GM23338 (cell line): ENCODE measurements around the gene TEX26. TPM values are rescaled to one million over a fixed set of nuclear protein-coding genes. Genes with fewer than 3 reads are reported as not detected.

ENCODE experiments used
- ATAC-seq: fragments of 200-7000 bp; cut with Tn5 transposase; 3 replicates; pipeline ENCODE4 v1.9.1; 2020
- DNase-seq: peaks from one replicate; pipeline ENCODE4 v3.0.0-alpha.2; 2015; ENCODE audit warnings: low spot score
- H2AFZ ChIP-seq: fragments of 200-600 bp; sonication (generic); 2 replicates; pipeline ENCODE4 v1.8.0; 2016; ENCODE audit warnings: antibody characterized with exemption, mild to moderate bottlenecking, moderate library complexity
- H3F3A ChIP-seq: fragments of 200-600 bp; sonication (generic); replicated peaks from 2 replicates; pipeline ENCODE4 v1.8.0; 2017; ENCODE audit warnings: antibody characterized with exemption, mixed run types, low read depth
- H3K27ac ChIP-seq: fragments of 200-600 bp; sonication (generic); 2 replicates; pipeline ENCODE4 v1.6.1; 2016; ENCODE audit warnings: low read depth
- H3K27me3 ChIP-seq: fragments of 200-600 bp; sonication (generic); 2 replicates; pipeline ENCODE4 v1.8.0; 2016; ENCODE audit warnings: mild to moderate bottlenecking, mixed run types, moderate library complexity; ENCODE audit not compliant: insufficient read depth
- H3K36me3 ChIP-seq: fragments of 200-600 bp; sonication (generic); 2 replicates; pipeline ENCODE4 v1.8.0; 2016; ENCODE audit warnings: mild to moderate bottlenecking; ENCODE audit not compliant: insufficient read depth
- H3K4me1 ChIP-seq: fragments of 200-600 bp; sonication (generic); 2 replicates; pipeline ENCODE4 v1.8.0; 2016; ENCODE audit warnings: mild to moderate bottlenecking, moderate library complexity; ENCODE audit not compliant: insufficient read depth
- H3K4me2 ChIP-seq: fragments of 200-600 bp; sonication (generic); 2 replicates; pipeline ENCODE4 v1.7.1; 2017; ENCODE audit warnings: mixed run types
- H3K4me3 ChIP-seq: fragments of 200-600 bp; sonication (generic); 2 replicates; pipeline ENCODE4 v1.6.1; 2016; ENCODE audit warnings: mixed run types
- H3K79me2 ChIP-seq: fragments of 200-600 bp; sonication (generic); replicated peaks from 2 replicates; pipeline ENCODE4 v1.8.0; 2017; ENCODE audit warnings: mild to moderate bottlenecking; ENCODE audit not compliant: insufficient read depth
- H3K9me2 ChIP-seq: fragments of 200-600 bp; sonication (generic); 2 replicates; pipeline ENCODE4 v1.8.0; 2017; ENCODE audit not compliant: insufficient read depth
- H4K20me1 ChIP-seq: fragments of 200-600 bp; sonication (generic); replicated peaks from 2 replicates; pipeline ENCODE4 v1.8.0; 2017; ENCODE audit warnings: mild to moderate bottlenecking; ENCODE audit not compliant: insufficient read depth
- H3K27ac Mint-ChIP-seq: 2 replicates; pipeline ENCODE4 v1.8.0; 2020; ENCODE audit warnings: inconsistent platforms, mild to moderate bottlenecking, moderate library complexity, mixed read lengths
- H3K27me3 Mint-ChIP-seq: 3 replicates; pipeline ENCODE4 v1.8.0; 2022; ENCODE audit warnings: low read depth, mild to moderate bottlenecking, moderate library complexity, mixed read lengths, inconsistent platforms; ENCODE audit not compliant: insufficient read depth, poor library complexity
- H3K36me3 Mint-ChIP-seq: 3 replicates; pipeline ENCODE4 v1.8.0; 2021; ENCODE audit warnings: low read depth, mild to moderate bottlenecking, inconsistent platforms, moderate library complexity, mixed read lengths
- H3K4me1 Mint-ChIP-seq: 3 replicates; pipeline ENCODE4 v1.8.0; 2020; ENCODE audit warnings: mild to moderate bottlenecking, inconsistent platforms, mixed read lengths
- H3K4me3 Mint-ChIP-seq: 3 replicates; pipeline ENCODE4 v1.8.0; 2021; ENCODE audit warnings: moderate library complexity, mild to moderate bottlenecking, inconsistent platforms, mixed read lengths
- H3K9me3 Mint-ChIP-seq: 3 replicates; pipeline ENCODE4 v1.8.0; 2020; ENCODE audit warnings: moderate library complexity, mild to moderate bottlenecking, inconsistent platforms, mixed read lengths
- CTCF ChIP-seq, 2 experiments: fragments of 200-600 bp in 1 of 2; sonication (generic) in 1 of 2; conservative IDR thresholded peaks; 2 replicates each; pipeline versions ENCODE4 v1.5.1 to v1.6.1; 2016 to 2017; ENCODE audit warnings: antibody characterized with exemption in 2 of 2, low read depth in 2 of 2, mild to moderate bottlenecking in 2 of 2, moderate library complexity in 1 of 2
- ETS1 ChIP-seq: IDR thresholded peaks from 2 replicates; pipeline ENCODE4 v1.6.1; 2016; ENCODE audit warnings: antibody characterized with exemption
- EZH2 ChIP-seq: fragments of 200-600 bp; sonication (generic); IDR thresholded peaks from one replicate; pipeline ENCODE4 v1.8.0; 2017; ENCODE audit warnings: antibody characterized with exemption, mild to moderate bottlenecking, low read depth; ENCODE audit not compliant: unreplicated experiment
- NANOG ChIP-seq: IDR thresholded peaks from 2 replicates; pipeline ENCODE4 v1.6.1; 2016; ENCODE audit warnings: antibody characterized with exemption, borderline replicate concordance
- REST ChIP-seq: IDR thresholded peaks from one replicate; pipeline ENCODE4 v1.6.1; 2018; ENCODE audit warnings: antibody characterized with exemption; ENCODE audit not compliant: unreplicated experiment
- STAT1 ChIP-seq: IDR thresholded peaks from one replicate; pipeline ENCODE4 v1.6.1; 2016; ENCODE audit warnings: antibody characterized with exemption; ENCODE audit not compliant: unreplicated experiment
- ZNF462 ChIP-seq: fragments of 250-450 bp; sonication (Bioruptor Pico); IDR thresholded peaks from 2 replicates; pipeline ENCODE4 v1.5.0; 2020; ENCODE audit warnings: mild to moderate bottlenecking, moderate library complexity
- polyA plus RNA-seq: library from polyadenylated mRNA; unstranded; fragments of >200 nt; fragmentation: Nextera tagmentation; extraction: Ambion mirVana; gene quantifications from 2 replicates; pipeline ENCODE4 v1.2.1, GENCODE V29; 2016
- total RNA-seq: library from RNA; depleted of rRNA; stranded (reverse); fragments of >200 nt; shearing (Covaris generic); gene quantifications from 2 replicates; pipeline ENCODE4 v1.2.3, GENCODE V29; 2014

The TEX26 gene
- total and polyA plus RNA-seq, 2 experiments from 2014 or later = not detected

GRCh38 chr13:30898678-30899241 lies 33.7 kb upstream of the TEX26 start (continued):
- no peak for TF ChIP-seq REST
- no peak for TF ChIP-seq STAT1

- H2AFZ ChIP-seq = no peak overlapping the region
- Mint-ChIP-seq H3K4me1 (peaks cover 14% of the 10 kb centered on the region), H3K36me3 (no peaks in the 10 kb centered on the region), H3K27ac (no peak overlapping the region), H3K27me3 (peaks cover 21% of the 10 kb centered on the region), H3K9me3 (no peaks in the 10 kb centered on the region), H3K4me3 (no peak overlapping the region)
- H4K20me1 ChIP-seq = no peaks in the 10 kb centered on the region
- ATAC-seq (no peak), DNase-seq (no peak)
- H3K4me3 ChIP-seq = no peak overlapping the region
- H3K79me2 ChIP-seq = no peaks in the 10 kb centered on the region
- 0 out of 2 replicates have a peak, but pooled peaks cover 11% of the 10 kb centered on the region for H3K9me2 ChIP-seq
- no peaks in the 10 kb centered on the region for H3F3A ChIP-seq
- no peak overlapping the region for H3K4me2 ChIP-seq
- H3K4me1 ChIP-seq = no peaks in the 10 kb centered on the region
- no peaks in the 10 kb centered on the region for H3K36me3 ChIP-seq
- H3K27me3 ChIP-seq = peaks cover 20% of the 10 kb centered on the region
- H3K27ac ChIP-seq = no peak overlapping the region
- TF ChIP-seq EZH2 (no peak), ETS1 (no peak), STAT1 (no peak), NANOG (no peak), CTCF (conservative IDR thresholded peaks at IDR 0.05; ENCODE audit: low read depth in 2 of 2) (no peak), ZNF462 (CRISPR knock-in tag) (no peak), REST (no peak)
Measured at GRCh38 chr13:30900436-30900835, 32.0 kb upstream of the TEX26 start.
